HUES6 (cell line): ENCODE measurements around the gene MICU2.

ENCODE experiments used
- H3K27ac ChIP-seq: 2 replicates; pipeline ENCODE4 v1.7.0; 2013; ENCODE audit warnings: low read depth, mild to moderate bottlenecking, low read length, inconsistent platforms
- H3K27me3 ChIP-seq: 2 replicates; pipeline ENCODE4 v1.6.1; 2013; ENCODE audit warnings: low read length; ENCODE audit not compliant: control insufficient read depth, insufficient read depth
- H3K36me3 ChIP-seq: 2 replicates; pipeline ENCODE4 v1.6.1; 2013; ENCODE audit warnings: low read length; ENCODE audit not compliant: control insufficient read depth, insufficient read depth
- H3K4me1 ChIP-seq: 2 replicates; pipeline ENCODE4 v1.6.1; 2013; ENCODE audit warnings: low read length; ENCODE audit not compliant: control insufficient read depth, insufficient read depth
- H3K4me3 ChIP-seq: 2 replicates; pipeline ENCODE4 v1.5.1; 2013; ENCODE audit warnings: low read depth, low read length
- H3K9ac ChIP-seq: one replicate; pipeline ENCODE4 v1.6.1; 2013; ENCODE audit warnings: mild to moderate bottlenecking, low read length
- H3K9me3 ChIP-seq: 2 replicates; pipeline ENCODE4 v1.6.1; 2013; ENCODE audit warnings: low read depth, low read length; ENCODE audit not compliant: control insufficient read depth, insufficient read depth

MICU2 gene

DNA sequence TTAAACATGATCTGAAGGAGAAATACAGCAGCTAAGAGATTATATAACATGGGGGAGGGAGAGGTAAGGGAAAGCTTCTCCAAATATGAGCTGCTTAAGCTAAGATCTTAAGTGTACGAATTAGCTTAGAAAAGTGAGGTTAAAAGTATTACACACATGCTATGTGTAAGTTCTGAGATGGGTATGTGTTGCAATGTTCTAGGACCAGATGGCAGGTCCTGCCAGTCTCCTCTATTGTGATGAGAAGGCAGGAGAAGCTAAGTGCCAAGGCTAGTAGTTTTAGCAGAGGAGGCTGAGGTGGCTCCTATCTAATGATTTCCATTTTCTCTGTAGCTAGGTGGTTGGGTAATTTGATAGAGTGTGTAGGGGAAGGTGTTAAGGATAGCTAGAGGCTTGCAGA lies 57.6 kb downstream of the MICU2 start:
- no peaks in the 10 kb centered on the region for H3K36me3 ChIP-seq
- no peaks in the 10 kb centered on the region for H3K9me3 ChIP-seq
- H3K27ac ChIP-seq: no peak overlapping the region
- no peaks in the 10 kb centered on the region; the same call in 1 of the 2 replicates for H3K4me1 ChIP-seq
- no peak overlapping the region for H3K4me3 ChIP-seq
- no peak overlapping the region for H3K9ac ChIP-seq
- no peaks in the 10 kb centered on the region for H3K27me3 ChIP-seq

DNA sequence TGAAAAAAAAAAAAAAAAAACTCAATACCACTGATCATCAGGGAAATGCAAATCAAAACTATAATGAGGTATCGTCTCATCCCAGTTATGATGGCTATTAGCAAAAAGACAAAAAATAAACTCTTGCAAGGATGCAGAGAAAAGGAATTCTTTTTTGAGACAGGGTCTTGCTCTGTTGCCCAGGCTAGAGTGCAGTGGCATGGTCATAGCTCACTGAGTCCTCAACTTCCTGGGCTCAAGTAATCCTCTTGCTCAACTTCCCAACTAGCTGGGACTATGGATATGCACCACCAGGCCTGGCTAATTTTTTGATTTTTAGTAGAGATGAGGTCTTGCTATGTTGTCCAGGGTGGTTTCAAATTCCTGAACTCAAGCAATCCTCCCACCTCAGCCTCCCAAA lies 59.5 kb downstream of the MICU2 start:
- Histone ChIP-seq H3K9ac (no peak overlapping the region), H3K4me1 (no peaks in the 10 kb centered on the region; the same call in 1 of the 2 replicates), H3K36me3 (no peaks in the 10 kb centered on the region), H3K27me3 (no peaks in the 10 kb centered on the region), H3K4me3 (no peak overlapping the region), H3K27ac (no peak overlapping the region), H3K9me3 (no peaks in the 10 kb centered on the region)

DNA sequence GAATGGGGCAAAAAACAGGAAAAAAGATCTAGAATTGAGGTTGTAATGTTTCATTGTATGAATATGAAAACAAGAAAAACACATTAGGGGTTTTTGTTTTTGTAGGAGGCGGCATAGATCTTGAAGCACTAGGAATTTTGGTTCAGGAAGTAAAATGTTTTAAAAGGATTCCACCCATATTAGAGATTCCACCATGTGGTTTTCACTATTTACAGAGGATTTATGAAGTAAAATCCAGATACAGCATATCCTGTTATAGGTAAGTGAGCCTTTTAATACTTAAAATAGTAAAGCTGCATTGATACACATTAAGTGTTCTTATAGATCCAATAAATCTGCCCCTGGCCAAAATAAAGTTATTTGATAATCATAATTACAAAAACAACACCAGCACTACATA lies 61.4 kb downstream of the MICU2 start:
- Histone ChIP-seq H3K27me3 (no peaks in the 10 kb centered on the region), H3K4me3 (no peak overlapping the region), H3K27ac (no peak overlapping the region), H3K9me3 (no peaks in the 10 kb centered on the region), H3K9ac (no peak overlapping the region), H3K4me1 (no peaks in the 10 kb centered on the region; the same call in 1 of the 2 replicates), H3K36me3 (no peaks in the 10 kb centered on the region)

DNA sequence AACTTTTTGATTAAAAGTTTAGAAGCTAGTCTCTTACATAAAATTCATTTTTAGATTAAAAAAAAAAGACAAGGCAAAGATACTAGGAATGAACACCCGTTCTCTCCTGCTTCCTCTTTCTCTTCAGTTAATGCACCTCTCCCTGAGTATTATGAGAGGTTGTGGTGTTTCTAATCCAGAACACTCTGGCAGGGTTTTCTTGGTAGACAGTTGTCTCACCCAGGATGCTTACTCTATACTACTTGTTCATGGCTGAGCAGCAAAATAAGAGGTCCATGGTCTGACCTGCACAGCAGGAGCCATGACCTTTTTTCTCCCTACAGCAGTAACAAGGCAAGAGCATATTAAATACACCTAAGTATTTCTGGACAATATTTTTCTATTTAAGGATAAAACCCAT lies 62.0 kb downstream of the MICU2 start:
- Histone ChIP-seq H3K4me1 (no peaks in the 10 kb centered on the region; the same call in 1 of the 2 replicates), H3K4me3 (no peak overlapping the region), H3K27me3 (no peaks in the 10 kb centered on the region), H3K9ac (no peak overlapping the region), H3K27ac (no peak overlapping the region), H3K36me3 (no peaks in the 10 kb centered on the region), H3K9me3 (no peaks in the 10 kb centered on the region)

DNA sequence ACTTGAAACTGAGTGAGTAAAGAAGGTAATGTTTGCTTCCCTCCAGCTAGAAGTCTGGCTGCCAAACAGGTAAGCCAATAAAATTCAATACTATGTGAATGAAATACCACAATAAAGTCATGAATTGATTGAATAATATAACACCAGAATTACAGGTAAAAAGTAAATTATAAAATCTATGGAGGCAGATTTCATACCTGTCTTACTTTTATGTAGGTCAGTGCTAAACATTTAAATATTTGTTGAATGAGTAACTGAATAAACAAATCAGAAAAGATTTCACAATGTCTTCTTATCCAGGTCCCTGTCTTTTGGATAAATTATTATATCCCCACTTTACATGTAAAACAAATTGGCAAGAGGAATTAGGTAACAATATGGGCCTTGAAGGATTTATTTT lies 62.7 kb downstream of the MICU2 start:
- H3K27me3 ChIP-seq: no peaks in the 10 kb centered on the region
- H3K4me1 ChIP-seq: no peaks in the 10 kb centered on the region; the same call in 1 of the 2 replicates
- no peak overlapping the region for H3K4me3 ChIP-seq
- H3K9ac ChIP-seq: no peak overlapping the region
- H3K9me3 ChIP-seq: no peaks in the 10 kb centered on the region
- no peak overlapping the region for H3K27ac ChIP-seq
- no peaks in the 10 kb centered on the region for H3K36me3 ChIP-seq

DNA sequence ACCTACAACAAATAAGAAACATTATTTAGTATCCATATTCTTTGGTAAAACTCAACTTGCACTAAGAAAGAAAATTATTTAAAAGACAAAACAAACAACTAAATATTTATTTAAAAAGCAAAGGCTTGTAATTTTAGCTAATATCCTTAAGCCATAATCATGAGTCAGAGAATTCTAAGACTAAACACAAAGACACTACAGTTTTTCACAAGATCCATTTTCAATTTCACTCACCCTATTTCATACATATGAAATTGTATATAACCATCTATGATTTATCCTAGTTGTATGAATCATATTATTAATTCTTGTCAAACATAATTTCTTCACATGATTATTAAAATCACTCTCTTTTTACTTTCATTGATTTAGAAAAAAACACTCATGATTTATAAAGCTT lies 64.3 kb downstream of the MICU2 start:
- Histone ChIP-seq H3K4me3 (no peak overlapping the region), H3K27me3 (no peaks in the 10 kb centered on the region), H3K9me3 (no peaks in the 10 kb centered on the region), H3K27ac (no peak overlapping the region), H3K36me3 (no peaks in the 10 kb centered on the region), H3K4me1 (no peaks in the 10 kb centered on the region; the same call in 1 of the 2 replicates), H3K9ac (no peak overlapping the region)

DNA sequence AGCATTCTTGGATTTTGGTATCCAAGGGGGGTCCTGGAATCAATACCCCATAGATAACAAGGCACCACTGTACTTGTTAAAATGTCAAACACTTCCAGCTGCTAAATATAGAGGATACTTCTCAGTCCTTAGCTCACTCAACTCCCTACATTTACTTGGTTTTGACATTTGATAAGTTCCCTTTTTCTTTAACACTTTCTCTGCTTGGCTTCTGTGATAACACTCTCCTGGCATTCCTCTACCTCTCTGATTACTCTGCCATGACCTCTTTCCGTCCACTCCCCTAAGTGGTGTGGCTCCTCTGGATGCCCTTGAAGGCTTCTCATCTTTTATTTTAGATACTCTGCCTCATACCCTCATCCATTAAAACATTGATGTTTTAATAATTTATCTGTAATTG lies 65.2 kb downstream of the MICU2 start:
- Histone ChIP-seq H3K9ac (no peak overlapping the region), H3K9me3 (no peaks in the 10 kb centered on the region), H3K27me3 (no peaks in the 10 kb centered on the region), H3K4me1 (no peaks in the 10 kb centered on the region; the same call in 1 of the 2 replicates), H3K27ac (no peak overlapping the region), H3K36me3 (no peaks in the 10 kb centered on the region), H3K4me3 (no peak overlapping the region)

DNA sequence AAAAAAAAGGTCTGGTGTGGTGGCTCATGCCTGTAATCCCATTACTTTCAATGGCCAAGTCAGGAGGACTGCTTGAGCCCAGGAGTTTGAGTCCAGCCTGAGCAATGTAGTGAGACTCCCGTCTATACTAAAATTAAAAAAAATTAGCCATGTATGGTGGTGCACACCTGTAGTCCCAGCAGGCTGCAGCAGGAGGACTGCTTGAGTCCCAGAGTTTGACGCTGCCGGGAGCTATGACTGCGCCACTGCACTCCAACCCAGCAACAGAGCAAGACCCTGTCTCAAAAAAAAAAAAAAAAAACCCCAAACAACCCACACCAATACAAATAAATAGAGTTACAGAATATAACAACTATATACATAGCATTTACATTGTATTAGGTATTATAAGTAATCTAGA lies 65.7 kb downstream of the MICU2 start:
- Histone ChIP-seq H3K36me3 (no peaks in the 10 kb centered on the region), H3K4me1 (no peaks in the 10 kb centered on the region), H3K27me3 (no peaks in the 10 kb centered on the region), H3K4me3 (no peak overlapping the region), H3K9ac (no peak overlapping the region), H3K9me3 (no peaks in the 10 kb centered on the region), H3K27ac (no peak overlapping the region)

DNA sequence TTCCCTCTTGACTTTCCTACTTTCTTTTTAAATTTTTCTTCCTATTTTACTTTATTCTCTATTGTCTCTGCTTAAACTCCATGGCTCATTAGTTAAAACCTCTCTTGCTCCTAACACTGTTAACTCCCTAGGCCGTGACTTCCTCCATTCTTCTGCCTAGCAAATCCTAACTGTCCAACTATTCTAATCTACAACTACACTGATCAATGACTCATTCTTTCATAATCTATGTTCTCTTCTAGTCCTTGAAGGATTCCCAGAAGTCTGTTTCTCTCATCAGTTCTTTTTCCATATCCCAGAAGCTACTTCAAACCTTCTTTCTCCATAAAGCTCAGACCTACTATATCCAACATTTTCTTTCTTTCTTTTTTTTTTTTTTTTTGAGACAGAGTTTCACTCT lies 66.9 kb downstream of the MICU2 start:
- no peaks in the 10 kb centered on the region for H3K9me3 ChIP-seq
- H3K27me3 ChIP-seq: no peaks in the 10 kb centered on the region
- H3K27ac ChIP-seq: no peak overlapping the region
- H3K4me1 ChIP-seq: no peaks in the 10 kb centered on the region
- H3K9ac ChIP-seq: no peak overlapping the region
- H3K4me3 ChIP-seq: no peak overlapping the region
- H3K36me3 ChIP-seq: no peaks in the 10 kb centered on the region

DNA sequence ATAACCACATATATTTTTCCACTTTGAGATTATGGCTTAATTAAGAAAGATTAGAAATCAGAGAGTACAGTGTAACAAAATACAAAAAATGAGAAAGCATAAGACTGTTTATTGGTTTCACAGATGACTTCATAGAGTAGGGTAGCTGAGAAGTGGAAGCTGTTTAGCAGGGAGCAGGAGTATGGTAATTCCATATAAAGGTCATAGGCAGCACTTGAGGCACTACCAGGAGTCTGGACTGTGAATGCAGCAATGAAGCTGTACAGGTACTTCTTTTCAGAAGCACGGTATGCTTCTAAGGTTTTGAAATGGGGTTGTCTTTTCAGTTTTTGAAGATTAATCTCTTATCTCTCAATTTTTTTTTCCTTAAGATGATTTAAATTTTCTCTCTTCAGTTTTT lies 69.2 kb downstream of the MICU2 start:
- H3K4me1 ChIP-seq: no peaks in the 10 kb centered on the region
- no peaks in the 10 kb centered on the region for H3K36me3 ChIP-seq
- no peak overlapping the region for H3K4me3 ChIP-seq
- no peak overlapping the region for H3K27ac ChIP-seq
- H3K9ac ChIP-seq: no peak overlapping the region
- no peaks in the 10 kb centered on the region for H3K27me3 ChIP-seq
- H3K9me3 ChIP-seq: no peaks in the 10 kb centered on the region

DNA sequence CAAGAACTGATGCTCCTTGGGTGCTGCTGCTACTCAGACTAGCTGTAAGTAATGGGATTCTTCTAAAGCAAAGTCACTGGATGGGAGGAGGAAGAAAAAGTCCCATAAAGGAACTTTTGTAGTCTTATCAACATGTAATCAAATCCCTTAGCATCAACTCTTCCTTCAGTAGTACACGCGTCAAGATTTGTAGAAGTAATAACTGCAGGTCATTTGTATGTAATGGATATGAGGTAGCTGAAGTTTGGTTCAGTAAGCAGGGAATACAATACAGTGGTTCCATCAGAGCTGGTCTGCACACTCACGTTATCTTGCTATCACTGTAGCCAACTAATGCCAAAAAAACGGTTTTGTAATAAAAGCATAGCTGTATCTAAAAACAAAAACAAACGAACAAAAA lies 72.5 kb downstream of the MICU2 start:
- H3K27me3 ChIP-seq: no peaks in the 10 kb centered on the region

DNA sequence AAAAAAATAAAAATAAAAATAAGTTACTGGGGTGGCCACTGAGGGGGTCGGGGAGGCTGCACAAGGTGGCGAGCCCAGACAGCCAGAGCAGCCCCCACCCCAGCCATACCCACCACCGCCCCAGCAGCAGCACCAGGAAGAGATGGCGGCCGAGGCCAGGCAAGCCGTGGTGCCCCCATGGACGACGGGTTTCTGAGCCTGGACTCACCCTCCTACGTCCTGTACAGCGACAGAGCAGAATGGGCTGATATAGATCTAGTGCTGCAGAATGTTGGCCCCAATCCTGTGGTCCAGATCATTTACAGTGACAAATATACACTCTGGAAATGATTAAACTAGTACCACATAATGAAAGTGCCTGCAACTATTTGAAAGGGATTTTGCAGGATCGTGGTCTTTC lies 73.3 kb downstream of the MICU2 start:
- Histone ChIP-seq H3K9ac (no peak overlapping the region), H3K27ac (no peak overlapping the region), H3K27me3 (no peaks in the 10 kb centered on the region), H3K4me1 (no peaks in the 10 kb centered on the region), H3K4me3 (no peak overlapping the region), H3K36me3 (no peaks in the 10 kb centered on the region), H3K9me3 (no peaks in the 10 kb centered on the region)

More for the DNA sequence above, 72.5 kb downstream of the MICU2 start:
- Histone ChIP-seq H3K27ac (no peak overlapping the region), H3K4me1 (no peaks in the 10 kb centered on the region), H3K9ac (no peak overlapping the region), H3K36me3 (no peaks in the 10 kb centered on the region), H3K9me3 (no peaks in the 10 kb centered on the region), H3K4me3 (no peak overlapping the region)
